OCI-LY3 (cell line): Measurements from ENCODE around the gene CD320.

Source experiments
- EZH2phosphoT487 ChIP-seq: fragments of 200-600 bp; shearing (Covaris generic); IDR thresholded peaks from 2 replicates; pipeline ENCODE4 v1.6.1; 2018; ENCODE audit warnings: antibody characterized with exemption, mixed run types, low read depth
- TF ChIP-seq, protein P1 (sequence below): fragments of 200-600, 300-600 bp; sonication (generic); IDR thresholded peaks from 2 replicates; pipeline ENCODE4 v1.5.1; 2014; ENCODE audit warnings: antibody characterized with exemption, low read length, low read depth

GRCh38 chr19:8332976-8333766 is 25.0 kb upstream of the CD320 start:
- TF ChIP-seq, protein P1, sequence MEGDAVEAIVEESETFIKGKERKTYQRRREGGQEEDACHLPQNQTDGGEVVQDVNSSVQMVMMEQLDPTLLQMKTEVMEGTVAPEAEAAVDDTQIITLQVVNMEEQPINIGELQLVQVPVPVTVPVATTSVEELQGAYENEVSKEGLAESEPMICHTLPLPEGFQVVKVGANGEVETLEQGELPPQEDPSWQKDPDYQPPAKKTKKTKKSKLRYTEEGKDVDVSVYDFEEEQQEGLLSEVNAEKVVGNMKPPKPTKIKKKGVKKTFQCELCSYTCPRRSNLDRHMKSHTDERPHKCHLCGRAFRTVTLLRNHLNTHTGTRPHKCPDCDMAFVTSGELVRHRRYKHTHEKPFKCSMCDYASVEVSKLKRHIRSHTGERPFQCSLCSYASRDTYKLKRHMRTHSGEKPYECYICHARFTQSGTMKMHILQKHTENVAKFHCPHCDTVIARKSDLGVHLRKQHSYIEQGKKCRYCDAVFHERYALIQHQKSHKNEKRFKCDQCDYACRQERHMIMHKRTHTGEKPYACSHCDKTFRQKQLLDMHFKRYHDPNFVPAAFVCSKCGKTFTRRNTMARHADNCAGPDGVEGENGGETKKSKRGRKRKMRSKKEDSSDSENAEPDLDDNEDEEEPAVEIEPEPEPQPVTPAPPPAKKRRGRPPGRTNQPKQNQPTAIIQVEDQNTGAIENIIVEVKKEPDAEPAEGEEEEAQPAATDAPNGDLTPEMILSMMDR = no peak
- no peak for TF ChIP-seq EZH2phosphoT487
